H1 (cell line): Measurements from ENCODE around the gene PDZRN3. TPM values are rescaled to one million over a fixed set of nuclear protein-coding genes. Genes with fewer than 3 reads are reported as not detected.

Source experiments
- CTCF ChIP-seq, 3 experiments: IDR thresholded peaks; 1 replicate in 2 of 3; 2 replicates in 1 of 3; pipeline versions ENCODE4 v1.5.1 to v1.6.1; 2011; ENCODE audit warnings: low read length in 3 of 3, mild to moderate bottlenecking in 3 of 3, inconsistent platforms in 2 of 3, low read depth in 1 of 3, moderate library complexity in 1 of 3; ENCODE audit not compliant: insufficient read depth in 1 of 3; ENCODE audit errors: control extremely low read depth in 1 of 3
- MAX ChIP-seq: IDR thresholded peaks from 2 replicates; pipeline ENCODE4 v1.6.1; 2012; ENCODE audit warnings: inconsistent platforms
- TAF7 ChIP-seq: optimal IDR thresholded peaks from 2 replicates; pipeline ENCODE3; 2011; ENCODE audit warnings: low read depth, mild to moderate bottlenecking, inconsistent platforms, low read length, moderate library complexity, borderline replicate concordance
- polyA plus RNA-seq, 7 experiments: library from polyadenylated mRNA; depleted of rRNA in 3 of 7; stranded (reverse) in 5 of 7; unstranded in 2 of 7; fragments of >200 nt in 5 of 7; fragments of 200-250 nt in 2 of 7; gene quantifications; 1 replicate in 5 of 7; 2 replicates in 1 of 7; 4 replicates in 1 of 7; pipeline versions ENCODE4 v1.2.1 to v1.2.3, GENCODE V29; 2011 to 2013; ENCODE audit warnings: missing spikeins in 2 of 7, mixed read lengths in 2 of 7
- total RNA-seq: library from RNA; stranded (reverse); fragmentation: NEBNext Ultra II Directional; extraction: Animal tissue kit (Norgen Biotek cat#: 25700); gene quantifications from 2 replicates; pipeline ENCODE4 v1.2.1, GENCODE V29; 2021

The PDZRN3 gene
- total and polyA plus RNA-seq, 2 of the 8 experiments (the other 6 are each of a cell fraction or from before 2014, with no cell fraction given), result 4.2 to 20.5 TPM

DNA sequence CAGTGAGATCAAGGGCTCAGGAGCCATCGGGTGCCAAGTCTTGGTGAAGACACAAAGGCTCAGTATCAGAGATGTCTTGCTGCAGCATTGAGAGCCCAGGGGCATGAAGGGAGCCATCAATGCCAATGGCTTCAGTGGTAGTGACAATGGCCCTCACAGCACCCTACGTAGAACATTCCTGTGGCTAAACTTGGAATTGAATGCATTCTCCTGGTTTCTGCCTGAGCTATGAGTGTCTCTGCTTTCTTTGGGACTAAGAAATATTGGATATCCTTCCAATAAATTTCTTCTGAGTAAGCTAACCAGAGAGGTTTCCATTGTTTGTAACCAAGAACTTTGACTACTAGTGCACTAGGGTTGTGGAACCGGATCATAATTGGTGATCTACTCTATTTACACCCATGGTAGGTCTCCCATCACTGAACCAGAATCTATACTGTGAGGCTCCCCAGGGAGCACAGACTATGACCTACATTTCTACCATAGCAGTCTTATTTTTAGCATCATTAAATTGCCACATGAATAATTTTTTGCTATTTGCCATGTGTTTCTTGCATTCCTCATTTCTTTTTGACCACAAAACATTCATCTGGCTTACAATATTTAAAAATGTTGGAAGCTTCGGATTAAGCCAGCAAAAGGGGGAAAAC is 31.6 kb upstream of the PDZRN3 start (continued):
- TF ChIP-seq CTCF (IDR thresholded peaks at IDR 0.05; ENCODE audit: control extremely low read depth in 1 of 3, insufficient read depth in 1 of 3, low read depth in 1 of 3, low read length in 3 of 3) (no peak), TAF7 (no peak), MAX (no peak)
